CD14-positive monocyte (primary cell): ENCODE data around the gene PNO1. TPM values are rescaled to one million over a fixed set of nuclear protein-coding genes. Genes with fewer than 3 reads are reported as not detected.
"Not testable (repeated sequence)": the region's sequence is repeated elsewhere in the genome, so short reads cannot be mapped to it uniquely, and the experiment has no call there.

ENCODE experiments used
- DNase-seq, 3 donors: peaks; one replicate each; pipeline ENCODE4 v3.0.0-alpha.2; 2011 to 2022
- H2AFZ ChIP-seq: 2 replicates; pipeline ENCODE4 v1.6.0; 2012; ENCODE audit warnings: mild to moderate bottlenecking, low read depth, low read length, inconsistent platforms; ENCODE audit not compliant: insufficient read depth, poor library complexity, severe bottlenecking
- H3K27ac ChIP-seq, 2 donors: 1 replicate in 1 of 2; 2 replicates in 1 of 2; pipeline ENCODE4 v1.5.1; 2012 to 2013; ENCODE audit warnings: low read length in 2 of 2, control low read depth in 1 of 2, inconsistent platforms in 1 of 2, low read depth in 1 of 2, mild to moderate bottlenecking in 1 of 2
- H3K27me3 ChIP-seq, 2 donors: one replicate each; pipeline versions ENCODE4 v1.6.0 to v1.6.1; 2011 to 2013; ENCODE audit warnings: low read length in 2 of 2; ENCODE audit not compliant: control insufficient read depth in 2 of 2, insufficient read depth in 2 of 2
- H3K36me3 ChIP-seq, 2 donors: replicated peaks in 1 of 2; 1 replicate in 1 of 2; 2 replicates in 1 of 2; pipeline versions ENCODE4 v1.5.1 to v1.6.1; 2012 to 2013; ENCODE audit warnings: low read length in 2 of 2, control low read depth in 1 of 2, inconsistent platforms in 1 of 2, mild to moderate bottlenecking in 1 of 2; ENCODE audit not compliant: insufficient read depth in 2 of 2, control insufficient read depth in 1 of 2
- H3K4me1 ChIP-seq, 2 donors: 1 replicate in 1 of 2; 2 replicates in 1 of 2; pipeline versions ENCODE4 v1.5.1 to v1.6.1; 2012 to 2013; ENCODE audit warnings: low read length in 2 of 2, control low read depth in 1 of 2, inconsistent platforms in 1 of 2, mild to moderate bottlenecking in 1 of 2, moderate library complexity in 1 of 2; ENCODE audit not compliant: insufficient read depth in 2 of 2, control insufficient read depth in 1 of 2
- H3K4me2 ChIP-seq: replicated peaks from 2 replicates; pipeline ENCODE3; 2012; ENCODE audit warnings: low read length, moderate library complexity, mild to moderate bottlenecking; ENCODE audit not compliant: poor library complexity, severe bottlenecking; ENCODE audit errors: extremely low read depth
- H3K4me3 ChIP-seq, 3 experiments: fragments of 200-600 bp in 1 of 3; sonication (generic) in 1 of 3; replicated peaks in 1 of 3; 1 replicate in 2 of 3; 2 replicates in 1 of 3; pipeline ENCODE4 v1.5.1; 2011 to 2013; ENCODE audit warnings: low read length in 3 of 3, mild to moderate bottlenecking in 3 of 3, control low read depth in 2 of 3, low read depth in 2 of 3, inconsistent platforms in 1 of 3, moderate library complexity in 1 of 3
- H3K79me2 ChIP-seq: 2 replicates; pipeline ENCODE4 v1.6.0; 2012; ENCODE audit warnings: mild to moderate bottlenecking, control low read depth, inconsistent platforms, low read length, moderate library complexity; ENCODE audit not compliant: insufficient read depth
- H3K9ac ChIP-seq: 2 replicates; pipeline ENCODE4 v1.6.0; 2017; ENCODE audit warnings: low read length, mild to moderate bottlenecking; ENCODE audit not compliant: insufficient read depth, poor library complexity, severe bottlenecking
- H3K9me3 ChIP-seq, 2 donors: replicated peaks in 1 of 2; 1 replicate in 1 of 2; 2 replicates in 1 of 2; pipeline versions ENCODE4 v1.5.1 to v1.6.1; 2012 to 2013; ENCODE audit warnings: low read length in 2 of 2, control low read depth in 1 of 2; ENCODE audit not compliant: control insufficient read depth in 1 of 2, insufficient read depth in 1 of 2
- H4K20me1 ChIP-seq: 2 replicates; pipeline ENCODE4 v1.6.0; 2012; ENCODE audit warnings: mild to moderate bottlenecking, low read length, control low read depth, moderate library complexity; ENCODE audit not compliant: insufficient read depth
- H3K27ac Mint-ChIP-seq, 7 donors: one replicate each; pipeline ENCODE4 v1.8.0; 2020; ENCODE audit warnings: mild to moderate bottlenecking in 7 of 7, mixed read lengths in 7 of 7, moderate library complexity in 6 of 7, inconsistent platforms in 2 of 7
- H3K27me3 Mint-ChIP-seq, 3 donors: one replicate each; pipeline ENCODE4 v1.8.0; 2021 to 2022; ENCODE audit warnings: low read depth in 3 of 3, mild to moderate bottlenecking in 3 of 3, mixed read lengths in 3 of 3, moderate library complexity in 3 of 3, inconsistent platforms in 1 of 3
- H3K36me3 Mint-ChIP-seq, 2 donors: one replicate each; pipeline ENCODE4 v1.8.0; 2020; ENCODE audit warnings: mixed read lengths in 2 of 2, inconsistent platforms in 1 of 2, mild to moderate bottlenecking in 1 of 2
- H3K4me1 Mint-ChIP-seq: one replicate; pipeline ENCODE4 v1.8.0; 2020; ENCODE audit warnings: mild to moderate bottlenecking, mixed read lengths
- H3K4me3 Mint-ChIP-seq, 2 donors: one replicate each; pipeline ENCODE4 v1.8.0; 2020; ENCODE audit warnings: mild to moderate bottlenecking in 2 of 2, mixed read lengths in 2 of 2, moderate library complexity in 1 of 2
- H3K9me3 Mint-ChIP-seq, 7 donors: one replicate each; pipeline ENCODE4 v1.8.0; 2020 to 2022; ENCODE audit warnings: mixed read lengths in 7 of 7, mild to moderate bottlenecking in 6 of 7, moderate library complexity in 6 of 7, inconsistent platforms in 2 of 7
- WGBS: methylation state at CpG from one replicate; pipeline ENCODE4 v1.1.5; 2013; ENCODE audit warnings: missing lambda C conversion rate; ENCODE audit not compliant: insufficient coverage; 5-methylcytosine and 5-hydroxymethylcytosine counted together
- intact Hi-C, 2 donors: fragments of 100-400 bp; cut with micrococcal nuclease; formaldehyde crosslinking; loops; one replicate each; pipeline versions ENCODE4 v1.15.0 to v1.15.1; 2023
- polyA plus RNA-seq, 3 donors: library from polyadenylated mRNA; depleted of rRNA in 1 of 3; unstranded in 2 of 3; stranded (reverse) in 1 of 3; fragments of 300-500 nt in 2 of 3; fragments of >200 nt in 1 of 3; fragmentation: Illumina TruSeq in 2 of 3; gene quantifications; 1 replicate in 2 of 3; 2 replicates in 1 of 3; pipeline ENCODE4 v1.2.3, GENCODE V29; 2012 to 2021
- TF ChIP-seq, protein P1 (sequence below): fragments of 200-600 bp; IDR thresholded peaks from one replicate; pipeline ENCODE4 v1.8.0; 2022; ENCODE audit warnings: antibody characterized with exemption, mild to moderate bottlenecking

The PNO1 gene
- polyA plus RNA-seq, 3 donors, result 4.7 to 14.0 (median 10.8) TPM

DNA sequence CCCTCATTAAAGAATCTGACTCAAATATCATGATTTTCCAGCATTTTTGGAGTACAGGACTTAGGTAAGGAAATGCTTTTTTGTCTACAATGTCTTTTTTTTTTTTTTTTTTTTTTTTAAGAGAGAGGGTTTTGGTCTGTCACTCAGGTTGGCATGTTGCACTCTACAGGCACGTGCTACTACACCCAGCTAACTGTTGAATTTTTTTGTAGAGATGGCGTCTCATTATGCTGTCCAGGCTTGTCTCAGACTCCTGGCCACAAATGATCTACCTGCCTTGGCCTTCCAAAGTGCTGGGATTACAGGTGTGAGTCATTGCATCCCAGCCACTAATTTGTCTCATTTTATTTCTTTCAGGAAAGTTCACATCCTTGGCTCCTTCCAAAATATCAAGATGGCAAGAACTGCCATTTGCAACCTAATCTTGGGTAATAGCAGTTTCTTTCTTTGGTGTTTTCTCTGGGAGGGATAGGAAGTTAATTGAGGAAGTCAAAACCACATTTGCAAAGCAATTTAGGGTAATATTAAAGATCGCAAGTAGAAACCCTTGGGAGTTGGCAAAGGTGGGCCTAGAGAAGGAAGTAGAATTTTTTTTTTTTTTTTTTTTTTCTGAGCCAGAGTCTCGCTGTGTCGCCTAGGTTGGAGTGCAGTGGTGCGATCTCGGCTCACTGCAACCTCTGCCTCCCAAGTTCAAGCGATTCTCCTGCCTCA lies 15.5 kb downstream of the PNO1 start:
- WGBS, result 20% methylated on average over 4 of the region's 8 CpGs
- H3K4me1 Mint-ChIP-seq, result peaks cover 25% of the 10 kb centered on the region
- H3K27ac Mint-ChIP-seq, result peak overlapping the region; percentile 70 to 90 (median 86)
- H3K79me2 ChIP-seq, result no peaks in the 10 kb centered on the region
- intact Hi-C loops, result no loop called here
- no peaks in the 10 kb centered on the region for H3K9me3 ChIP-seq
- peaks cover 25% of the 10 kb centered on the region for H4K20me1 ChIP-seq
- peaks cover 39 to 42% of the 10 kb centered on the region in 2 donors for H3K4me1 ChIP-seq
- peak overlapping the region; percentile 5 to 47 for H3K27ac ChIP-seq
- TF ChIP-seq, protein P1, sequence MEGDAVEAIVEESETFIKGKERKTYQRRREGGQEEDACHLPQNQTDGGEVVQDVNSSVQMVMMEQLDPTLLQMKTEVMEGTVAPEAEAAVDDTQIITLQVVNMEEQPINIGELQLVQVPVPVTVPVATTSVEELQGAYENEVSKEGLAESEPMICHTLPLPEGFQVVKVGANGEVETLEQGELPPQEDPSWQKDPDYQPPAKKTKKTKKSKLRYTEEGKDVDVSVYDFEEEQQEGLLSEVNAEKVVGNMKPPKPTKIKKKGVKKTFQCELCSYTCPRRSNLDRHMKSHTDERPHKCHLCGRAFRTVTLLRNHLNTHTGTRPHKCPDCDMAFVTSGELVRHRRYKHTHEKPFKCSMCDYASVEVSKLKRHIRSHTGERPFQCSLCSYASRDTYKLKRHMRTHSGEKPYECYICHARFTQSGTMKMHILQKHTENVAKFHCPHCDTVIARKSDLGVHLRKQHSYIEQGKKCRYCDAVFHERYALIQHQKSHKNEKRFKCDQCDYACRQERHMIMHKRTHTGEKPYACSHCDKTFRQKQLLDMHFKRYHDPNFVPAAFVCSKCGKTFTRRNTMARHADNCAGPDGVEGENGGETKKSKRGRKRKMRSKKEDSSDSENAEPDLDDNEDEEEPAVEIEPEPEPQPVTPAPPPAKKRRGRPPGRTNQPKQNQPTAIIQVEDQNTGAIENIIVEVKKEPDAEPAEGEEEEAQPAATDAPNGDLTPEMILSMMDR, result no peak
- H2AFZ ChIP-seq, result no peak overlapping the region
- no peaks in the 10 kb centered on the region for H3K9me3 Mint-ChIP-seq
- peak overlapping the region in 1 of 3 experiments; percentile 56 for H3K4me3 ChIP-seq
- peak overlapping the region; percentile 59 to 70 for H3K4me3 Mint-ChIP-seq
- no peaks in the 10 kb centered on the region for H3K27me3 Mint-ChIP-seq
- DNase-seq, result peak; percentile 56 to 75 (median 71)
- peaks cover 7 to 28% of the 10 kb centered on the region in 2 donors for H3K36me3 ChIP-seq
- H3K27me3 ChIP-seq, result no peaks in the 10 kb centered on the region
- H3K4me2 ChIP-seq, result peak overlapping the region; percentile 27
- H3K9ac ChIP-seq, result no peak overlapping the region
- H3K36me3 Mint-ChIP-seq, result peaks cover 16 to 23% of the 10 kb centered on the region in 2 donors

- H4K20me1 ChIP-seq, result peaks cover 43% of the 10 kb centered on the region
- H3K4me3 ChIP-seq, H2AFZ ChIP-seq, H3K9me3 ChIP-seq, H3K4me3 Mint-ChIP-seq, H3K27ac ChIP-seq, H3K79me2 ChIP-seq, H3K27me3 ChIP-seq, H3K9me3 Mint-ChIP-seq, DNase-seq, H3K9ac ChIP-seq, H3K4me2 ChIP-seq, H3K27me3 Mint-ChIP-seq, H3K27ac Mint-ChIP-seq, intact Hi-C loops: not testable (repeated sequence)
- H3K4me1 ChIP-seq, result peaks cover 39 to 42% of the 10 kb centered on the region in 2 donors
- Mint-ChIP-seq H3K36me3 (peaks cover 24 to 34% of the 10 kb centered on the region in 2 donors), H3K4me1 (peaks cover 25% of the 10 kb centered on the region)
- H3K36me3 ChIP-seq, result peaks cover 15 to 42% of the 10 kb centered on the region in 2 donors
- 100% methylated on average over 3 of the region's 4 CpGs for WGBS
Measured at GRCh38 chr2:68175210-68175609, 17.5 kb downstream of the PNO1 start.
